SU-DHL-6 (cell line): ENCODE data around the gene ADGRB3.

Experiments used
- H2AFZ ChIP-seq: fragments of 200-600 bp; sonication (generic); 2 replicates; pipeline ENCODE4 v1.6.1; 2014; ENCODE audit warnings: low read depth, mild to moderate bottlenecking, moderate library complexity, mixed read lengths, antibody characterized with exemption, low read length; ENCODE audit not compliant: severe bottlenecking
- H3F3A ChIP-seq: fragments of 200-600 bp; shearing (Covaris generic); 2 replicates; pipeline ENCODE4 v1.6.0; 2016; ENCODE audit warnings: antibody characterized with exemption, mild to moderate bottlenecking; ENCODE audit not compliant: insufficient read depth
- H3K27ac ChIP-seq: fragments of 200-600 bp; sonication (generic); 2 replicates; pipeline ENCODE4 v1.5.1; 2016; ENCODE audit warnings: low read depth, mild to moderate bottlenecking, low read length, moderate library complexity, mixed read lengths
- H3K27me3 ChIP-seq: fragments of 200-600 bp; sonication (generic), shearing (Covaris generic); 2 replicates; pipeline ENCODE4 v1.6.0; 2014; ENCODE audit warnings: mild to moderate bottlenecking, low read length
- H3K36me3 ChIP-seq: fragments of 200-600 bp; sonication (generic); 2 replicates; pipeline ENCODE4 v1.6.1; 2014; ENCODE audit warnings: mild to moderate bottlenecking, low read length, mixed read lengths
- H3K4me2 ChIP-seq: fragments of 300-600, 200-600 bp; shearing (Covaris generic), sonication (generic); 2 replicates; pipeline ENCODE4 v1.6.0; 2014; ENCODE audit warnings: low read length, low read depth, mild to moderate bottlenecking; ENCODE audit not compliant: poor library complexity, severe bottlenecking
- H3K4me3 ChIP-seq: fragments of 200-600 bp; sonication (generic); 2 replicates; pipeline ENCODE4 v1.5.1; 2014; ENCODE audit warnings: antibody characterized with exemption, low read length, mild to moderate bottlenecking, mixed read lengths; ENCODE audit not compliant: insufficient read depth, poor library complexity, severe bottlenecking
- H3K79me2 ChIP-seq: fragments of 200-600 bp; sonication (generic); 2 replicates; pipeline ENCODE4 v1.6.1; 2014; ENCODE audit warnings: mild to moderate bottlenecking, low read length, moderate library complexity; ENCODE audit not compliant: insufficient read depth
- H3K9ac ChIP-seq: fragments of 200-600 bp; sonication (generic); 2 replicates; pipeline ENCODE4 v1.7.0; 2014; ENCODE audit warnings: mild to moderate bottlenecking, low read length
- H3K9me2 ChIP-seq: fragments of 200-600 bp; sonication (generic); replicated peaks from 2 replicates; pipeline ENCODE4 v1.6.1; 2014; ENCODE audit warnings: low read length; ENCODE audit not compliant: insufficient read depth
- H3K9me3 ChIP-seq: fragments of 200-600 bp; sonication (generic); 2 replicates; pipeline ENCODE4 v1.6.1; 2014; ENCODE audit warnings: low read length, mixed read lengths; ENCODE audit not compliant: insufficient read depth
- H4K20me1 ChIP-seq: fragments of 200-600 bp; sonication (generic); 2 replicates; pipeline ENCODE4 v1.6.1; 2014; ENCODE audit warnings: low read depth, mild to moderate bottlenecking, antibody characterized with exemption, low read length, moderate library complexity, mixed read lengths
- EZH2phosphoT487 ChIP-seq: fragments of 200-600 bp; sonication (generic), shearing (Covaris generic); conservative IDR thresholded peaks from 2 replicates; pipeline ENCODE4 v1.6.1; 2018; ENCODE audit warnings: mild to moderate bottlenecking, antibody characterized with exemption, low read length, moderate library complexity, mixed read lengths
- TF ChIP-seq, protein P1 (sequence below): fragments of 200-600 bp; sonication (generic); IDR thresholded peaks from one replicate; pipeline ENCODE4 v1.5.1; 2017; ENCODE audit warnings: antibody characterized with exemption, mild to moderate bottlenecking, low read length, moderate library complexity; ENCODE audit not compliant: insufficient read depth, poor library complexity, severe bottlenecking

ADGRB3 gene

DNA sequence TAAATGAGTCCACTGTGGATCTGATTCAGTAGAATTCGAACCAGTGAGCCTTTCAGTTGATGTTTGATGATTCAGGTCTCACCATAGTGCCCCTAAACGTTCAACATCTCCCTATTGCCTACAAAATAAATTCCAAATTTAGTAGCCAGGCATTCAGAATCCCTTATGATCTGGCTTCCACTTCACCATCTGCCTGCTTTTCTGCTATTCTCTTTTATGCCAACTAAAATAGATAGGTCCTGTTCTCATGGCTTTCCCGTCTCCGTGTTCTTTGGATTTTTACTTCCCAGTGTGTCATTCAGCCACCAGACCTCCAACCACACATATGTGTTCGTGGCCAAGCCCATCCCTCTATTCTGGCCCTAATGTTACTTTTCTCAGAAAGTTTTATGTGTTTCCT is 751.3 kb downstream of the ADGRB3 start:
- Histone ChIP-seq H2AFZ (no peak overlapping the region), H3K79me2 (no peaks in the 10 kb centered on the region), H3K4me2 (no peak overlapping the region), H3K36me3 (no peaks in the 10 kb centered on the region), H4K20me1 (no peaks in the 10 kb centered on the region), H3K9ac (no peak overlapping the region), H3K9me3 (no peaks in the 10 kb centered on the region), H3K27me3 (no peaks in the 10 kb centered on the region), H3F3A (no peaks in the 10 kb centered on the region), H3K27ac (no peak overlapping the region), H3K4me3 (no peak overlapping the region), H3K9me2 (no peaks in the 10 kb centered on the region; the same call in 1 of the 2 replicates)
- TF ChIP-seq EZH2phosphoT487: no peak
- TF ChIP-seq, protein P1, sequence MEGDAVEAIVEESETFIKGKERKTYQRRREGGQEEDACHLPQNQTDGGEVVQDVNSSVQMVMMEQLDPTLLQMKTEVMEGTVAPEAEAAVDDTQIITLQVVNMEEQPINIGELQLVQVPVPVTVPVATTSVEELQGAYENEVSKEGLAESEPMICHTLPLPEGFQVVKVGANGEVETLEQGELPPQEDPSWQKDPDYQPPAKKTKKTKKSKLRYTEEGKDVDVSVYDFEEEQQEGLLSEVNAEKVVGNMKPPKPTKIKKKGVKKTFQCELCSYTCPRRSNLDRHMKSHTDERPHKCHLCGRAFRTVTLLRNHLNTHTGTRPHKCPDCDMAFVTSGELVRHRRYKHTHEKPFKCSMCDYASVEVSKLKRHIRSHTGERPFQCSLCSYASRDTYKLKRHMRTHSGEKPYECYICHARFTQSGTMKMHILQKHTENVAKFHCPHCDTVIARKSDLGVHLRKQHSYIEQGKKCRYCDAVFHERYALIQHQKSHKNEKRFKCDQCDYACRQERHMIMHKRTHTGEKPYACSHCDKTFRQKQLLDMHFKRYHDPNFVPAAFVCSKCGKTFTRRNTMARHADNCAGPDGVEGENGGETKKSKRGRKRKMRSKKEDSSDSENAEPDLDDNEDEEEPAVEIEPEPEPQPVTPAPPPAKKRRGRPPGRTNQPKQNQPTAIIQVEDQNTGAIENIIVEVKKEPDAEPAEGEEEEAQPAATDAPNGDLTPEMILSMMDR: no peak

DNA sequence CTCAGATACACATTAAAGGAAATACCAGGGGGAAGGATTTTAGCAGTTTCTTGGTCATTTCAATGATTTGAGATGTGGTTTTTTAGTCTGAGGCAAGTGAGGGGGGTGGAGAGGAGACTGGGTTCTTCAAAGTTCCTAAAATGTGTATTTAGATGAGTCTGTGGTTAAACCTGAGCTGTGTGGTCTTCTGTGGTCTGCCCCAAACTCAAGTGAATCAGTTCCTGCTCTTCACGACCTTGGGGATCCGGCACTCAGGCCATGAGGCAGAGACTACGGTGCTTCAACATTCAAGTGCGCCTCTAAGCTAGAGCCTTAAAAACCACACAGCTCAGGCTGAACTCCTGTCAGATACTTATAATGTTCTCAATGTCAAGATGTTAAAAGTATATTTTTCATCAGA is 755.0 kb downstream of the ADGRB3 start:
- no peak overlapping the region for H3K4me2 ChIP-seq
- no peaks in the 10 kb centered on the region for H4K20me1 ChIP-seq
- no peak overlapping the region for H3K9ac ChIP-seq
- H3K27me3 ChIP-seq: no peaks in the 10 kb centered on the region
- H3K79me2 ChIP-seq: no peaks in the 10 kb centered on the region
- no peaks in the 10 kb centered on the region for H3K9me2 ChIP-seq
- no peaks in the 10 kb centered on the region for H3K36me3 ChIP-seq
- H3K4me3 ChIP-seq: no peak overlapping the region
- H3K27ac ChIP-seq: no peak overlapping the region
- no peaks in the 10 kb centered on the region for H3K9me3 ChIP-seq
- TF ChIP-seq, protein P1: no peak
- no peak for TF ChIP-seq EZH2phosphoT487
- no peak overlapping the region for H2AFZ ChIP-seq
- H3F3A ChIP-seq: no peaks in the 10 kb centered on the region

DNA sequence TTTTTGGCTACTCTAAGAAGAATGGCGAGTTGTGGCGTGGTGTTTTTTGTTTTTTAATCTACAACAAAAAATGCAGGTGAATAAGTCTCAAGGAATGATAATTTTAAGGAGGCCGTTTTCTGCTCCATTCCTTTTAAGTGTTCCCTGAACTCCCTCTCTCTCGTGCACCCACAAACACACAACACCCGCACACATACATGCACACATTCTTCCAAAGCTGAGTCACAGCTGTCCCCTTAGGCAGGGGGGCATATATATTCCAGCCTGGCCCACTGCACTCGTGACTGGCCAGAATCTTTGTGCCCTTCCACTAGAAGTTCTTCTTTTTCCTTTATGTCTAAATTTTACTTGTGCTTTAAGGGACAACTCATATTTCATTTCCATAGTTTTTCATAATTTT is 756.0 kb downstream of the ADGRB3 start:
- Histone ChIP-seq H3K9me3 (no peaks in the 10 kb centered on the region), H2AFZ (no peak overlapping the region), H3K9me2 (no peaks in the 10 kb centered on the region), H3K27me3 (no peaks in the 10 kb centered on the region), H3F3A (no peaks in the 10 kb centered on the region), H4K20me1 (no peaks in the 10 kb centered on the region), H3K9ac (no peak overlapping the region), H3K4me2 (no peak overlapping the region), H3K36me3 (no peaks in the 10 kb centered on the region), H3K79me2 (no peaks in the 10 kb centered on the region), H3K4me3 (no peak overlapping the region), H3K27ac (no peak overlapping the region)
- TF ChIP-seq EZH2phosphoT487: no peak
- TF ChIP-seq, protein P1: no peak
